SK-N-MC (cell line): ENCODE results near the gene API5.

ENCODE experiments used
- EZH2 ChIP-seq: fragments of 200-600 bp; sonication (generic); IDR thresholded peaks from one replicate; pipeline ENCODE4 v1.6.1; 2017; ENCODE audit warnings: antibody characterized with exemption
- FOXP2 ChIP-seq: optimal IDR thresholded peaks from 2 replicates; pipeline ENCODE3; 2011; ENCODE audit warnings: mild to moderate bottlenecking, moderate library complexity; ENCODE audit not compliant: insufficient read depth; ENCODE audit errors: extremely low read length, control extremely low read depth
- POLR2AphosphoS5 ChIP-seq: IDR thresholded peaks from 2 replicates; pipeline ENCODE4 v1.6.1; 2012; ENCODE audit warnings: mild to moderate bottlenecking, low read depth, low read length, borderline replicate concordance

- TF ChIP-seq POLR2AphosphoS5, result peak; percentile 96
- no peak for TF ChIP-seq FOXP2
- no peak for TF ChIP-seq EZH2
These were observed 47.1 kb downstream of the API5 start, which contains the start of gene TTC17 for GRCh38 chr11:43358801-43359421.
